Prostate gland (tissue), 2 donors: ENCODE data around the gene DLGAP1. TPM values are rescaled to one million over a fixed set of nuclear protein-coding genes. Genes with fewer than 3 reads are reported as not detected.

Experiments used
- DNase-seq: peaks from one replicate; pipeline ENCODE4 v3.0.0-alpha.2; 2019; ENCODE audit warnings: low spot score
- H3K27ac ChIP-seq, 2 donors: fragments of 200-600 bp; sonication (generic); 2 replicates each; pipeline ENCODE4 v1.5.1; 2017 to 2019
- H3K27me3 ChIP-seq: fragments of 200-600 bp; sonication (generic); replicated peaks from 2 replicates; pipeline ENCODE4 v1.5.1; 2019; ENCODE audit not compliant: insufficient read depth
- H3K36me3 ChIP-seq, 2 donors: fragments of 200-600 bp; sonication (generic); 1 replicate in 1 of 2; 2 replicates in 1 of 2; pipeline versions ENCODE4 v1.5.1 to v1.8.1; 2017 to 2019
- H3K4me1 ChIP-seq: fragments of 200-600 bp; sonication (generic); replicated peaks from 2 replicates; pipeline ENCODE4 v1.5.1; 2019
- H3K4me3 ChIP-seq, 2 donors: fragments of 200-600 bp; sonication (generic); 2 replicates each; pipeline ENCODE4 v1.5.1; 2017 to 2019
- H3K9me3 ChIP-seq: fragments of 200-600 bp; sonication (generic); 2 replicates; pipeline ENCODE4 v1.5.1; 2017
- CTCF ChIP-seq, 4 experiments: fragments of 200-600 bp in 2 of 4; fragments of 450-650 bp in 2 of 4; sonication (generic) in 2 of 4; IDR thresholded peaks; 1 replicate in 3 of 4; 2 replicates in 1 of 4; pipeline ENCODE4 v1.5.1; 2016 to 2019; ENCODE audit warnings: antibody characterized with exemption in 4 of 4, mild to moderate bottlenecking in 2 of 4, moderate library complexity in 2 of 4
- POLR2A ChIP-seq: fragments of 450-650 bp; IDR thresholded peaks from one replicate; pipeline ENCODE4 v1.6.1; 2016; ENCODE audit warnings: antibody characterized with exemption, mild to moderate bottlenecking
- POLR2AphosphoS5 ChIP-seq: sonication (generic); formaldehyde crosslinking; IDR thresholded peaks from one replicate; pipeline ENCODE4 v1.6.1; 2017; ENCODE audit warnings: antibody characterized with exemption
- WGBS: methylation state at CpG from one replicate; pipeline ENCODE4 v1.1.5; 2018; 5-methylcytosine and 5-hydroxymethylcytosine counted together
- intact Hi-C: fragments of 100-400 bp; cut with DNase I; formaldehyde crosslinking; loops from one replicate; pipeline ENCODE4 v1.14.2; 2022
- total RNA-seq, 2 donors: library from RNA; depleted of rRNA; stranded (reverse); fragments of >200 nt; gene quantifications; one replicate each; pipeline ENCODE4 v1.1.0, GENCODE V29; 2016

The DLGAP1 gene
- total RNA-seq, 2 donors from 2014 or later, result 42.2 to 66.7 TPM

DNA sequence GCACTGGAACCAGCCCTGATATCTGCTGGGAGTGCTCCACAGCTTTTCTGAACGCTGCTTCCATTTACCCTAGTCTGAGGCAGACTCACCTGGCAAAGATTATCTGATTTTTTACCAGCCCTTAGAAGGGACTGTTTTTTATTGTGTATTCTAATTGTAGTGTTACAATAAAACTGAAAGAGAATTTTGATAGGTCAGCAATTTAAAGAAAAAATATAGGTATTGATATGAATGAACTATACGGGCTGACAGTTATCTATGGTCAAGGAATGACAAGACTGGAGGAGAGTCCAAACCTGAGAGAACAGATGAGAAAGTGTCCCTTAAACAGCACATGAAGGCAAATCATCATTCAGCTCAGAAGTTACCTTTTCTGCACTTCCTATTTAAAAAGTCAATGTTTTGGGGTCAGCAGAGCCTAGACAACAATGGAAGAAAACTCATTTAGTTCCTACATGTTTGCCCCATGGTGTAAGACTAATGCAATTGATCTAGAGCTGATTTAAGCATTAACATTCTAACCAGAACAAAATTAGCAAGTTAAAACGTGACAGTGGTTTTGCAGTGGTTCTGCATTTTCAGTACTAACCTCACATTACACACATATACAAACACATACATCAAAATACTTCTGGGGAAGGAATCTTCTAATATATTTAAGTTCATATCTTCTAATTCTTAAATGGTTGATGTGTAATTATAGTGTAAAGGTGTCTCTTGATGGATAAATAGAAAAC lies 504.3 kb downstream of the DLGAP1 start:
- Histone ChIP-seq H3K4me3 (no peak overlapping the region), H3K27me3 (no peaks in the 10 kb centered on the region), H3K27ac (no peak overlapping the region), H3K4me1 (no peaks in the 10 kb centered on the region), H3K9me3 (no peaks in the 10 kb centered on the region), H3K36me3 (no peaks in the 10 kb centered on the region)
- 75% methylated on average over 3 of the region's 3 CpGs for WGBS
- intact Hi-C loops, result no loop called here
- TF ChIP-seq POLR2A (no peak), POLR2AphosphoS5 (no peak), CTCF (IDR thresholded peaks at IDR 0.05) (no peak)
- DNase-seq, result no peak

GRCh38 chr18:3948958-3949357 lies 506.1 kb downstream of the DLGAP1 start:
- TF ChIP-seq POLR2AphosphoS5 (no peak), POLR2A (no peak), CTCF (IDR thresholded peaks at IDR 0.05) (no peak)
- intact Hi-C loops, result no loop called here
- Histone ChIP-seq H3K4me1 (no peaks in the 10 kb centered on the region), H3K27me3 (no peaks in the 10 kb centered on the region), H3K36me3 (no peaks in the 10 kb centered on the region), H3K9me3 (no peaks in the 10 kb centered on the region), H3K4me3 (no peak overlapping the region), H3K27ac (no peak overlapping the region)
- no peak for DNase-seq

DNA sequence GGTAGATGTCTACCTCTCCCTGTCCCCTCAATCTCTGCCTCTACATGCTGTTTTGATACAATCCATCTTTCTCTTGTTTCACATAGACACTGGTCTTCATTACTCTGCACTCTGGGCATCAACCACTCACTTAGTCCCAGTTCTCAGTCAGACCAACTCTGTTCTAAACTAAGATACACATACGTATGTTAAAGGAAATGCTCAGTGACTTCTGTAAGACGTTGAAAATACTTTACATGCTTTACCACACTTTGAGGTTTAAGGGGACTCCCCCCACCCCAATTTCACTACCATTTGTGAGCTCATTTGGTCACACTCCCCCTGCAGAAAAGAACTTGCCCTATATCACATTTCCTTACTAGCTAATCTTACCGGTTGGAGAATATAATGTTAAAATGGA lies 507.7 kb downstream of the DLGAP1 start:
- Histone ChIP-seq H3K36me3 (no peaks in the 10 kb centered on the region), H3K4me1 (no peaks in the 10 kb centered on the region), H3K27me3 (no peaks in the 10 kb centered on the region), H3K27ac (no peak overlapping the region), H3K9me3 (no peaks in the 10 kb centered on the region), H3K4me3 (no peak overlapping the region)
- TF ChIP-seq POLR2A, result no peak
- no peak for TF ChIP-seq POLR2AphosphoS5
- TF ChIP-seq CTCF (IDR thresholded peaks at IDR 0.05), result no peak
- intact Hi-C loops, result no loop called here
- WGBS, result 88% methylated on average over 3 of the region's 3 CpGs
- no peak for DNase-seq

- intact Hi-C loops, result no loop called here
- no peak overlapping the region for H3K4me3 ChIP-seq
- no peak for TF ChIP-seq POLR2A
- no peak for TF ChIP-seq CTCF (IDR thresholded peaks at IDR 0.05)
- TF ChIP-seq POLR2AphosphoS5, result no peak
- no peak for DNase-seq
- H3K9me3 ChIP-seq, result no peaks in the 10 kb centered on the region
- H3K36me3 ChIP-seq, result no peaks in the 10 kb centered on the region
- no peak overlapping the region for H3K27ac ChIP-seq
- 43% methylated on average over 1 of the region's 1 CpG for WGBS
- H3K4me1 ChIP-seq, result no peaks in the 10 kb centered on the region
- no peaks in the 10 kb centered on the region for H3K27me3 ChIP-seq
These were observed 519.8 kb downstream of the DLGAP1 start for GRCh38 chr18:3935305-3935704.

- intact Hi-C loops, result no loop called here
- 66% methylated on average over 4 of the region's 4 CpGs for WGBS
- Histone ChIP-seq H3K9me3 (no peaks in the 10 kb centered on the region), H3K36me3 (no peaks in the 10 kb centered on the region), H3K27me3 (no peaks in the 10 kb centered on the region), H3K4me1 (no peaks in the 10 kb centered on the region), H3K4me3 (no peak overlapping the region), H3K27ac (no peak overlapping the region)
- TF ChIP-seq POLR2A, result no peak
- no peak for DNase-seq
These were observed 522.8 kb downstream of the DLGAP1 start for GRCh38 chr18:3932276-3932675.
